SK-N-SH (cell line): Measurements from ENCODE around the gene KLK2.

Source experiments
- CHD2 ChIP-seq: fragments of 150-350 bp; IDR thresholded peaks from 2 replicates; pipeline ENCODE4 v1.6.1; 2018; ENCODE audit warnings: low read length; ENCODE audit not compliant: partially characterized antibody
- CTCF ChIP-seq: fragments of 200-600 bp; sonication (generic); IDR thresholded peaks from 2 replicates; pipeline ENCODE4 v1.6.1; 2017; ENCODE audit warnings: antibody characterized with exemption, mild to moderate bottlenecking, moderate library complexity
- PBX3 ChIP-seq: IDR thresholded peaks from 2 replicates; pipeline ENCODE4; 2012
- POLR2AphosphoS5 ChIP-seq: IDR thresholded peaks from 2 replicates; pipeline ENCODE4 v1.6.1; 2012; ENCODE audit warnings: low read depth, low read length
- REST ChIP-seq: IDR thresholded peaks from 2 replicates; pipeline ENCODE4 v1.6.1; 2012; ENCODE audit warnings: mild to moderate bottlenecking, low read depth, low read length, moderate library complexity
- RXRA ChIP-seq: IDR thresholded peaks from 2 replicates; pipeline ENCODE4 v1.4.0; 2012; ENCODE audit warnings: low read depth, mild to moderate bottlenecking, borderline replicate concordance
- SIN3A ChIP-seq: IDR thresholded peaks from 2 replicates; pipeline ENCODE4 v1.6.1; 2012; ENCODE audit warnings: low read depth, mild to moderate bottlenecking, low read length, moderate library complexity, borderline replicate concordance
- TCF12 ChIP-seq: IDR thresholded peaks from 2 replicates; pipeline ENCODE4 v1.4.0; 2012

GRCh38 chr19:50835103-50835784 lies 38.0 kb upstream of the KLK2 start:
- TF ChIP-seq POLR2AphosphoS5 (no peak), CTCF (no peak), RXRA (no peak), CHD2 (no peak), REST (no peak), PBX3 (no peak), SIN3A (no peak), TCF12 (no peak)
